ENCODE results near the gene PROSER2. TPM values are rescaled to one million over a fixed set of nuclear protein-coding genes. Genes with fewer than 3 reads are reported as not detected.

The PROSER2 gene
- total RNA-seq, 2 donors from 2014 or later: 10.3 to 11.3 TPM

DNA sequence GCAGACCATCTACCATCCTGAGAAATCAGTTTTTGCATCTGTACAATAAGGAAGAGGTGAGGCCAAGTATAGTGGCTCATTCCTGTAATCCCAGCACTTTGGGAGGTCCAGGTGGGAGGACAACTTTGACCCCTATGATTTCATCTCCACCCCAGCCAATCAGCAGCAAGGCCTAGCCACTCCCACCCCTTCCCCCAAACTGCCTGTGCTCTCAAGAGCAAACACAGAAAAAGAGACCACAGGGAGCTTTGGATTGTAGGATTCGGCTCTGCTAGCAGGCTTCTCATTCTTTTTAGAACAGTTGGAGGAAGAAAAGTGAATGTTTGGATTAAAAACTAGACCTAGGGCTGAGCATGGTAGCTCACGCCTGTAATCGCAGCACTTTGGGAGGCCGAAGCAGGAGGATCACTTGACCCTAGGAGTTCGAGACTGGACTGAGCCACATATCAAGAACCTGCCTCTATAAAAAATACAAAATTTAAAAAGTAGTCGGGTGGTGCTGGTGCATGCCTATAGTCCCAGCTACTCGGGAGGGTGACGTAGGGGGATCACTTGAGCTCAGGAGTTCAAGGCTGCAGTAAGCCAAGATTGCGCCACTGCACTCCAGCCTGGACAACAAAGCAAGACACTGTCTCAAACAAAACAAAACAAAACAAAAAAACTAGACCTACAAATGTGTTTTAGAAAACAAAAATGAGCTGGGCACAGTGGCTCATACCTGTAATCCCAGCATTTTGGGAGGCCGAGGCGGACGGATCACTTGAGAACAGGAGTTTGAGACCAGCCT lies 25.1 kb upstream of the PROSER2 start:
- intact Hi-C loops (cut with DNase I, micrococcal nuclease): no loop called here
- DNase-seq (no peak), ATAC-seq (no peak)

DNA sequence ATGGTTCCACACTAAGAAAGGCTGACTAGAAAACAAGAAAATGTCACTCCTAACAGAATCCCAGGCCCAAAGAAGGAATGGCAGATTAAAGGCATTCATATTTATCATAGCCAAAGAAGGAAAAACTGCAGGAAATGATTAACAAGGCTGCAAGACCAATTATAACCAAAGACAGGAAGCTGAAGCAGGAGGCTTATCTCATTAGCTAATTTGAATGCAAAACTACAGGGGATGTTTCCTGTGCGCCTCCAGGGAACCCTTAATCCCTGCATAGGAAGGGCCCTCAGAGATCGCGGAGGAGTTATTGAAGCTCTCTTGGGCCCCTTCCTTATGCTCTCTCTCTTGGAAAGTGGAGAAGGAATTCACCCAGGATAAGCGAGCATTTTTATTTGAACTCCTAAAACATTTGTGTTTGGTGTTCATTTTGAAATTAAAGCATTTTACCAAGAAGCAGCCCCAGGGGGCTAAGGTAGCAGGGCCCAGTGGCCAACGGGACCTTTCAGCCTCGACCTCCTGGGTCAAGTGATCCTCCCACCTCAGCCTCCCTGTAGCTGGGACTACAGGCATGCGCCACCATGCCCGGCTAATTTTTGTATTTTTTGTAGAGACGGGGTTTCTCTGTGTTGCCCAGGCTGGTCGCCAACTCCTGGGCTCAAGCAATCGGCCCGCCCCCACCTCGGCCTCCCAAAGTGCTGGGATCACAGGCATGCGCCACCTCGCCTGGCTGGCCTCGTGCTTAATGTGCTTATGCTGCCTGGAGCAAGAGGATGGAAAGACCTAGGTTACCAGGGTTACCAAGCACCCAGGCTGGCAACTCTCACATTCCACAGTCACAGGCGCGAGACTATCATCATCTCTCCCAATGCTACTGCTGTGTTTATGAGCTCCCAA lies 24.1 kb upstream of the PROSER2 start:
- intact Hi-C loops (cut with DNase I, micrococcal nuclease): no loop called here
- DNase-seq: no peak

DNA sequence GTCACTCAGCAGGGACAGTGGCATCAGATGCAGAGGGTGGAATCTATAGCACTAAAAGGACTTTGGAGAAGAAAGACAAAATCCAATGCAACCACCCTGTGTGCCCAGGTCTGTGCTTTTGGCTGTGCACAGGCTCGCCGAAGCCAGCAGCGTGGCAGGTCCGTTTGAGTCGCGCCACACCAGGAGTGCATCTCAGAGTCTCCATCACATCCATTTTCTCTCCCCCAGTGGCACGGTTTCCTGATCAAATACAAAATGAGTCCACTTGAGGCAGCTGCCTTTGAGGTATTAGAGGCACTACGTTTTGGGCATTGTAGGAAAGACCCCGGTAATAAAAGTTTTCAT lies 23.4 kb upstream of the PROSER2 start:
- DNase-seq (no peak), ATAC-seq (no peak)
- intact Hi-C loops (cut with DNase I, micrococcal nuclease): no loop called here

More for the DNA sequence above, 24.1 kb upstream of the PROSER2 start:
- ATAC-seq: no peak

DNA sequence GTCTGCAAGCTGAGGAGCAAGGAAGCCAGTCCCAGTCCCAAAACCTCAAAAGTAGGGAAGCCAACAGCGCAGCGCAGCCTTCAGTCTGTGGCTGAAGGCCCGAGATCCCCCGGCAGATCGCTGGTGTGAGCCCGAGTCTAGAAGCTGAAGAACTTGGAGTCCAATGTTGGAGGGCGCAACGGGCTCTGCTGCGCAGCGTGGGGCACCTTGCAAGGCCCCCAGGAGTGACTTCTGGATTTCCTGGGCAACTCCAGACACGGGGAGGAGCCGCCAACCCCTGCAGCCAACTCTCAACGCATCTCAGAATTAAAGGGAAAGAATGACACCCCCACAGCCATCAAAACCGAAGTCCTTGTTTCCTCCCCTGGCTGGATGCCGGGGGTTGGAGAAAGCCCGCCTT lies 18.8 kb upstream of the PROSER2 start:
- ATAC-seq (no peak), DNase-seq (no peak)
- intact Hi-C loops (cut with DNase I, micrococcal nuclease): no loop called here

DNA sequence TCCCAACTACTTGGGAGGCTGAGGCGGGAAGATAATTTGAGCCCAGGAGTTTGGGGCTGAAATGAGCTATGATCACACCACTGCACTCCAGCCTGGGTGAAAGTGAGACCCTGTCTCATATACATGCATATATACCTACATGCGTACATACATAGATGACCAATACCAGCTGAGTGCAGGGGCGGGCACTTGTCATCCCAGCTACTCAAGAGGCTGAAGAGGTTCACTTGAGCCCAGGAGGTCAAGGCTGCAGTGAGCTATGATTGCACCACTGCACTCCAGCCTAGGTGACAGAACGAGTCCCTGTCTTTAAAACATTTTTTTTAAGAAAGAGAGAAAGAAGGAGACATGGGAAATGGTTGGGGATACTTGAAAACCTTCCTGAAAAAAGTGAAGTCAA lies 17.4 kb upstream of the PROSER2 start:
- ATAC-seq (no peak), DNase-seq (no peak)
- intact Hi-C loops (cut with DNase I, micrococcal nuclease): no loop called here

DNA sequence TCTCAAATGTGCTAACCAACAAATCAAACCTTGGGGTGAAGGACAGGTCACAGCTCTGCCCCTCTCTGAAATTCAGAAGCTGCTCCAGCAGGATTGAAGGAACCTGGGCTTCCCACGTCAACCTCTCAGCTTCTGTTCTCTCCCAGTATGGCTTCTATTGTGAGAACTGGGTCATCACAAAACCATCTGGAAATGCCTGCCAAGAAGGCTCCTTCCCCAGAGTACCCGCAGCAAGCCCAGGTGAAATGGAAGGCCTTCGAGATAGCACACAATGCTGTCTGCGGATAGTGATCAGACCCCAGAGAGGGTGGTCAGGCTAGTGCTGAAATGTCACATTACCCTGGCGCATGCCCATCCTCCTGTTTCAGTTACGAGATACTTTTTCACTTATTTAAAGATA lies 16.4 kb upstream of the PROSER2 start:
- ATAC-seq (no peak), DNase-seq (no peak)
- intact Hi-C loops (cut with DNase I, micrococcal nuclease): no loop called here

DNA sequence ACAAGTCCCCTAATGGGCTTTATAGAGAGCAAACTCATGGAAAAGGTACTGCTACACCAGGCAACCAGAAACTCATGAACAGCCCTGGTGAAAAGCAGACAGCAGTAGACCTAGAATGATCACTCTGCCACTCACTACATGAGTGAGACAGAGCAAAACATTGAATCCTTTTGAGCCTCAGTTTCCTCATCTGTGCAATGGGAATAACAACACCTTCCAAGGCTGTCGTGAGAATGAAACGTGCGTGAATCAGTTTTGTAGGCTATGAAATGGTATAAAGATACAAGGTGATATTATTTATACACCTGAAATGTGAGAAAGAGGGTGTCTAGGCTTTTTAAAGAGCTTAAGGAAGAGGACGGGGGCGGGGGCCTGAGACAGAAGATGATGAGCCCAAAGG lies 14.3 kb upstream of the PROSER2 start:
- DNase-seq (no peak), ATAC-seq (no peak)
- intact Hi-C loops (cut with DNase I, micrococcal nuclease): no loop called here

DNA sequence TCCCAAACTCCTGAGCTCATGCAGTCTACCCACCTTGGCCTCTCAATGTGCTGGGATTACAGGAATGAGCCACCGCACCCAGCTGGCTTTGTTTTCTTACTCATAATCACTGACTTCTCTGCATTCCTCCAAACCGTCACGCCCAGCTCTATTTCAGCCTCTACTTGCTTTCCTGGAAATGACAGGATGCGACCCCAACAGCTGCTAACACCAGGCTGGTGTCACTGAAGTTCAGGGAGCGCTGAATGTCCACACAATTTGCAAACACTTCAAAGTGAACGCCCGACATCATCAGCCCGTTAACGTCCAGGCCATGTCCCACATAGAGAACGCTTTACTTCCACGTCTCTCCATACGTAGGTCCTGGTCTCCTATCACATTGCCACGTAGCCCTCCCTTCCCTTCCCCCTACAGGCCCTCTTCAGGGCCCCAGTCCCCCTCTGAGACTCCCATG lies 12.8 kb upstream of the PROSER2 start:
- no peak for ATAC-seq
- no peak for DNase-seq
- intact Hi-C loops (cut with DNase I, micrococcal nuclease): no loop called here

DNA sequence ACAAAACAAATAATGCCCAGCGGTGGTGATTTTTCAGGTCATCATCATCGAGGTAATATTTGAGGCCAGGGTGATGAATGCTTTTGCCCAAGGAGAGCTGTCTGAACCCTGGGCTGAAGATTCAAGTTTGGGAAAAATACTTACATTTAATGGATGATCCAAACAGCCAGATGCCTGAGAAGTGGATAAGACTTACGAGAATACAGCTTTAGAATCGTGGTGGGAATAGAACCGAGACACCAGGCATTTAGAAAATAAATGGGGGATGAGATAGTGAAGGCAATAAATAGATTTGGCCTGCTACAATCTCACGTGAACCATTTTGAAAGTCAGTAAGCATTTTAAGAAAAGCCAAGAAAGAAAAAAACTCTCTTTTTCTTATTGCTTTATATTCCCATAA lies 12.2 kb upstream of the PROSER2 start:
- no peak for ATAC-seq
- intact Hi-C loops (cut with DNase I, micrococcal nuclease): no loop called here
- no peak for DNase-seq

DNA sequence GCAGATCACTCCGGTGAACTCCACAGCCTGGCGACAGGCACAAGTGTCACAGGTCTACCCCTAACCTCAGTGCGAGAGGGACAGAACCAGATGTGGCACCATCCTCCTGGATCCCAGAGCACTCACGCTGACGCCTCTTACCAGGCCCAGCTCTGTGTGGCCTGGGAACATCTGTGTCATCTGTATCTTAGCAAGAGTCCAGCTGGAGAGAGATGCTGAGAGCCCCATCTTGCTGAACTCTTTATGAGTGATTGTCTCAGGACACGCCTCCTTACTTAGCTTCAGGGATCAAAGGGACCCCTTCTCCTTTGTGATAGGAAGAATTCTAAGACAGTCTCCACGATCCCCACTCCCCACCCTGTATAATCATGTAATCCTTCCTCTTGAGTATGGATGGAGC lies 10.0 kb upstream of the PROSER2 start:
- intact Hi-C loops (cut with DNase I, micrococcal nuclease): no loop called here
- no peak for DNase-seq
- ATAC-seq: no peak

DNA sequence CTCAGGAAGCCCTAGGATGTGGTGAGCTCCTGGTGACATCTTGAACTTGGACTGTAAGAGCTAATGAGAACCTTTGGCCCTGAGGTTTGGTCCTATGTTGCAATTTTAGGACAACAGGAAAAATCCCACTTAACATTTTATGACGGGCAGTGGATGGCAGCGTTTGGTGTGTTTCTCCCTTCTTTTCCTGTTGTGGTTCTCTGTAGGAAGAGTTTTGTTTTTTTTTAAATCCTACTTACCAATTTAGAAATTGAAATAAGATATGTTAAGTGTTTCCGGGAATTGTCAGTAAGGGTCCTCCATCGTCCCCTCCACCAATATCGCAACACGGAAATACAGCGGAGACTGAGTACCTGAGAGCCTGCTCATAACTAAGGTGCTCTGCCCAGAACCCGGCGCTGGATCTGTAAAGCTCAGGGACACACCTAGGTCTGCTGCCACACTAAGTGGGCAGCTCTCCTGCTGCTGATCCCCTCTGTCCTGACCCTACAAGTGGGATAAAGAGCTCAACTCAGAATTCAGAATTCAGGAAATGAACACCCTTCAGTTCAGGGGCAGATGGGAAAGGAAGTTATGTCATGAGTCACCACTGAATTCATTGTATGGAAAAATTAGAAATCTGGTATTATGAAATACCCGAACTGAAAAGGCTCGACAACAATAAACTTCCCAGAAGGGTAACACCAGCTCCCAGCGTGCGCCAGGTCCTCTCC lies 9.1 kb upstream of the PROSER2 start:
- ATAC-seq (no peak), DNase-seq (no peak)
- intact Hi-C loops (cut with DNase I, micrococcal nuclease): no loop called here

DNA sequence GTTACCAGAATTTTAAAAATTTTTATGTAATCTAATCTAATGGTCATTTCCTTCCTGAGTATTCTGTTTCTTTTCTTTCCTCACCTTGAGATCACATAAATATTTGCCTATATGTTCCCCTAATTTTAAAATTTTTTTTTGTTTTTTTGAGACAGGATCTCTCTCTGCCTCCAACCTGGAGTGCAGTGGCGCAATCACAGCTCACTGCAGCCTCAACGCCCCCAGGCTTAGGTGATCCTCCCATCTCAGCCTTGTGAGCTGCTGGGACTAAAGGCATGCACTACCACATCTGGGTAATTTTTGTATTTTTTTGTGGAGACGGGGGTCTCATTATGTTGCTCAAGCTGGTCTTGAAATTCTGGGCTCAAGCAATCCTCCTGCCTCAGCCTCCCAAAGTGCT lies 4.1 kb upstream of the PROSER2 start:
- no peak for DNase-seq
- ATAC-seq: no peak
- intact Hi-C loops (cut with DNase I, micrococcal nuclease): no loop called here

DNA sequence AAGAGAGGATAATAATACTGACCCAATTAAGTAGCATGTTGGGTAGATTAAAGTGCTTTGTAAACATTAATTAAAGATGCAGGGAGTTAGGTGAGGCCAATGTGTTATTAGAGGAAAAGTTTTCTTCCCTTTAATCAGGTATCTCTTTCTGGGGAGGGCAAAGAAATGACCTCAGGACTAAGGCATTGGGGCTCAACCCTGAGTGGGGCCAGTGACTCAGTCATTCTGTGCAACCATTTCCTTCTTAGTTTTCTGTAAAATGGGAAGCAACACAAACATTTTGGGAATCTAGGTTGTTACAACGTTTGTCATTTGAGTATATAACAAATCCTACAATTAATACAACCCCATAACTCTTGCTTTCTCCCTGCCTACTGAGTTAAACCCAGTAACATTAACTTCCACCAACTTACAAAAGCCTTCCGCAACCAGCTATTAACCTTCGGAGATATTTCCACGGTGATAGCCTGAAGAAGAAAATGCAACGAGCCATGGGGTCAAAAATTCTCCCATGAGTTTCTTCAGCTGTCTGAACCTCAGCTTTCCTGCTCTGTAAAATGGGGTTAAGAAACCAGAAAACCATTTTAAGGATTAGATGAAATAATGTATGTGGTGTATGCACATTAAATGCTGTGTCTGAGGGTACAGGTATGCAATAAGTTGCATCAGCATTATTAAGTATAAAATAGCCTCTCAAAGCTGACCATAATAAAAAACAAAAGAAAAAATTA lies 965 bp upstream of the PROSER2 start:
- DNase-seq: no peak
- ATAC-seq: no peak
- intact Hi-C loops (cut with DNase I, micrococcal nuclease): no loop called here

DNA sequence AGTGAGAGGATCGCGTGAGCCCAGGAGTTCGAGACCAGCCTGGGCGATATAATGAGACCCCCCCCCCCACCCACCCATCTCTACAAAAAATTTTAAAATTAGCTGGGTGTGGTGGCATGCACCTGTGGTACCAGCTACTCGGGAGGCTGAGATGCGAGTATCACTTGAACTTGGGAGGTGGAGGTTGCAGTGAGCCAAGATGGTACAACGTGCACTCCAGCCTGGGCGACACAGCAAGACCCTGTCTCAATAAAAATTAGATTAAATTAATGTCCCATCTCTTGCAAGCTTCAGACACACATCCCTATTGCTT lies 391 bp upstream of the PROSER2 start:
- intact Hi-C loops (cut with DNase I, micrococcal nuclease): no loop called here
- no peak for ATAC-seq
- DNase-seq: no peak

DNA sequence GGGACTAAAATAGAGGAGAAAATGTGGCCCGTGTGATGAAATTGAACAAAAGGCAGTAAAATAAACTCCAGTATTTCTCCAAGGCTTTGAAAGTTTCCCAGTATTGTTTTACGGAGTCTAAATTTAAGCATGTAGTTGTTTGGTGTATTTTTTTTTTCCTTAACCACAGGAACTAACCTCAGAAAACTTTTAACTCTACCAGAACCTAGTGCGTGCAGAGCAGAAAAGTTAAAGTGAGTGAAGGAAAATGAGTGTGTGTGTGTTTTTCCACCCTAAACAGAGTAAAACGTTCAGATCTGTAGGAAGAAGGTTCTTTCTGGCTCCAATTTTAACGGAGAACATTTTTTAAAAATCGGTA lies 812 bp downstream of the PROSER2 start:
- intact Hi-C loops (cut with DNase I, micrococcal nuclease): no loop called here
- DNase-seq: no peak
- no peak for ATAC-seq

DNA sequence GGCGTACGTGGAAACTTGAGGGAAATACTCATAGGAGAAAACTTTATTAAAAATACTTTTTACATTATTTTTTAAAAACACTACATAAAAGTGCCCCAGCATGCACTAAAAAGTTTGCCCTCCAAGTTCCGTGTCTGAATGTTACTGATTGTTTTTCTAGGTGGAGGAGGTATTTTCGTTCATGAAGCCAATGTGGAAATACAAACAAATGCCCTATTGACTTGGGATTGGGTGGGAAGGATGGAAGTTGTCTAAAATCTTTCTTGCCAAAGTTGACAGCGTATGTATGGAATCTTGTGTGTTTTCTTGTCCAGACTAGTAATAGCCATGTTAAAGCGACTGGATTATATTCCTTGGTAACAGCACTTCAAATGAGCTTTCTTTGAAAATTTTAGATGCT lies 1.2 kb downstream of the PROSER2 start:
- no peak for ATAC-seq
- intact Hi-C loops (cut with DNase I, micrococcal nuclease): no loop called here
- no peak for DNase-seq

DNA sequence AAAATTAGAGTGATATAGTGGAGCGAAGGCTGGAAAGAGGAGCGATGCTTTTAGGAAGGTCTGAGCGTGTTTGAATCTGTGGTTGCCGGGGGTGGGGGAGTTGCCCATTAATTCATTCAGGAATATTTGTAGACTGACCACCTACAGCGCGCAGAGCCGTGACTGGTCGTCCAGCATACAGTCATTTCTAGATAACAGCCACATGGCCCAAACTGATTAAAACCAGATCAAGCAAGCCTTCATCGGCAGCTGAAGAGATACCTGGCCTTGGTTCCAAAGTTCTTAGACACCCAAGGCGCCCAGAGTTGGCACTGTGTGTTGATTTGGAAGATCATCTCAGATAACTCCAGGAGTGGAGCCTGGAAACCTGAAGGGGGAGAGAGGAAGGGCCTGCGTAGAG lies 1.7 kb downstream of the PROSER2 start:
- DNase-seq (no peak), ATAC-seq (no peak)
- intact Hi-C loops (cut with DNase I, micrococcal nuclease): no loop called here

DNA sequence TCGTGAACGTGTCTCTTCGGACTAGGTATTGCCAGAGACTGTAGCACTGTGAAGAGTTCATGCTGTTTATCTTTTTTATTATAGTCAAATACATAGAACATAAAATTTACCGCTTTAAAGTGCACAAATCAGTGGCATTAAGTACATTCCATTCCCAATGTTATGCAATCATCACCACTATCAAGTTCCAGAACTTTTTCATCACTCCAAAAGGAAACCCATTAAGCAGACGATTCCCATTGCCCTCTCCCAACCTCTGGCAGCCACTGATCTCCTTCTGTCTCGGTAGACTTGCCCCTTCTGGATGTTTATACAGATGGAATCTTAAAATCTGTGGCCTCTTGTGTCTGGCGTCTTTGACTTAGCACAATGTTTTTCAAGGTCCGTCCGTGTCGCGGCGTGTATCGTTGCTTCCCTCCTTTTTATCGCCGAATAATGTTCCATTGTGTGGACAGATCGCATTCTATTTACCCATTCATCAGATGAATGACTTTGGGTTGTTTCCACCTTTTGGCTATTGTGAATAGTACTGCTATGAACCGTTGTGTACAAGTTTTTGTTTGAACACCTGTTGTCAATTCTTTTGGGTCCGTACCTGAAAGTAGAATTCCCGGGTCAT lies 2.7 kb downstream of the PROSER2 start:
- intact Hi-C loops (cut with DNase I, micrococcal nuclease): no loop called here
- ATAC-seq: no peak

DNA sequence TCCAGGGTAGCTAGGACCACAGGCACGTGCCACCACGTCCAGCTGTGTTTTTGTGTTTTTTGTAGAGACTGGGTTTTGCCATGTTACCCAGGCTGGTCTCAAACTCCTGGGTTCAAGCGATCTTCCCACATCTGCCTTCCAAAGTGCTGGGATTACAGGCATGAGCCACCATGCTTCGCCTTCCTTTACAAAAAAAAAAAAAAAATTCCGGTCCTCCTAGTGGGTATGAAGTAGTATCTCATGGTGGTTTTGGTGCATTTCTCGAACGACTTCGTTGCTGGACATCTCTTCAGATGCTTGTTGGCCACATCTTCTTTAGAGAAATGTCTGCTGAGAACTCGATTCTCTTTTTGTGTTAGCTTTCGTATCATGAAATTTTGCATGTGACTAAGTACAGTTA lies 3.9 kb downstream of the PROSER2 start:
- DNase-seq: no peak
- intact Hi-C loops (cut with DNase I, micrococcal nuclease): no loop called here

More for the DNA sequence above, 2.7 kb downstream of the PROSER2 start:
- DNase-seq: no peak

More for the DNA sequence above, 3.9 kb downstream of the PROSER2 start:
- ATAC-seq: no peak
